BLaER1 (cell line): ENCODE measurements around the gene ELMO1.

Experiments used
- H3K27ac ChIP-seq: shearing (Covaris generic); formaldehyde crosslinking; 2 replicates; pipeline ENCODE4 v1.8.1; 2022
- H3K27me3 ChIP-seq: shearing (Covaris generic); formaldehyde crosslinking; 2 replicates; pipeline ENCODE4 v1.8.1; 2022
- H3K36me3 ChIP-seq: shearing (Covaris generic); formaldehyde crosslinking; 2 replicates; pipeline ENCODE4 v1.8.1; 2022
- H3K4me1 ChIP-seq: shearing (Covaris generic); formaldehyde crosslinking; 2 replicates; pipeline ENCODE4 v1.8.1; 2022
- H3K4me2 ChIP-seq: shearing (Covaris generic); formaldehyde crosslinking; 2 replicates; pipeline ENCODE4 v1.8.1; 2022
- H3K4me3 ChIP-seq: shearing (Covaris generic); formaldehyde crosslinking; 2 replicates; pipeline ENCODE4 v1.8.1; 2022
- H3K9ac ChIP-seq: shearing (Covaris generic); formaldehyde crosslinking; 2 replicates; pipeline ENCODE4 v1.8.1; 2022
- H3K9me3 ChIP-seq: shearing (Covaris generic); formaldehyde crosslinking; 2 replicates; pipeline ENCODE4 v1.8.1; 2022
- H4K20me1 ChIP-seq: shearing (Covaris generic); formaldehyde crosslinking; 2 replicates; pipeline ENCODE4 v1.8.1; 2022
- Cebpa-rat ChIP-seq: shearing (Covaris generic); IDR thresholded peaks from 2 replicates; pipeline ENCODE4 v1.8.1; 2022

Gene ELMO1

GRCh38 chr7:36905841-36906240, 542.8 kb downstream of the ELMO1 start:
- no peaks in the 10 kb centered on the region for H3K4me1 ChIP-seq
- H3K4me3 ChIP-seq, result no peak overlapping the region
- no peak for TF ChIP-seq Cebpa-rat
- 0 out of 2 replicates have a peak, but pooled peaks cover 15% of the 10 kb centered on the region for H3K36me3 ChIP-seq
- H3K4me2 ChIP-seq, result no peak overlapping the region
- no peaks in the 10 kb centered on the region for H3K27me3 ChIP-seq
- no peak overlapping the region for H3K27ac ChIP-seq
- H3K9me3 ChIP-seq, result 0 out of 2 replicates have a peak, but pooled peaks cover 4% of the 10 kb centered on the region
- no peaks in the 10 kb centered on the region for H4K20me1 ChIP-seq
- no peak overlapping the region for H3K9ac ChIP-seq

GRCh38 chr7:36904802-36905201, 543.9 kb downstream of the ELMO1 start:
- Histone ChIP-seq H3K4me2 (no peak overlapping the region), H3K9ac (no peak overlapping the region), H3K36me3 (0 out of 2 replicates have a peak, but pooled peaks cover 8% of the 10 kb centered on the region), H3K4me1 (no peaks in the 10 kb centered on the region), H3K27me3 (no peaks in the 10 kb centered on the region), H3K27ac (no peak overlapping the region), H3K4me3 (no peak overlapping the region), H3K9me3 (0 out of 2 replicates have a peak, but pooled peaks cover 4% of the 10 kb centered on the region), H4K20me1 (no peaks in the 10 kb centered on the region)
- TF ChIP-seq Cebpa-rat, result no peak

GRCh38 chr7:36904101-36904500, 544.6 kb downstream of the ELMO1 start:
- Histone ChIP-seq H3K9ac (no peak overlapping the region), H3K4me2 (no peak overlapping the region), H3K9me3 (0 out of 2 replicates have a peak, but pooled peaks cover 4% of the 10 kb centered on the region), H3K4me1 (no peaks in the 10 kb centered on the region), H3K36me3 (0 out of 2 replicates have a peak, but pooled peaks cover 8% of the 10 kb centered on the region), H3K27me3 (no peaks in the 10 kb centered on the region), H3K4me3 (no peak overlapping the region), H4K20me1 (no peaks in the 10 kb centered on the region), H3K27ac (no peak overlapping the region)
- no peak for TF ChIP-seq Cebpa-rat

- H3K4me3 ChIP-seq, result no peak overlapping the region
- H3K27ac ChIP-seq, result no peak overlapping the region
- H3K27me3 ChIP-seq, result no peaks in the 10 kb centered on the region
- H3K4me2 ChIP-seq, result no peak overlapping the region
- H3K9ac ChIP-seq, result no peak overlapping the region
- H4K20me1 ChIP-seq, result no peaks in the 10 kb centered on the region
- no peaks in the 10 kb centered on the region for H3K4me1 ChIP-seq
- 0 out of 2 replicates have a peak, but pooled peaks cover 8% of the 10 kb centered on the region for H3K36me3 ChIP-seq
- H3K9me3 ChIP-seq, result no peaks in the 10 kb centered on the region
- no peak for TF ChIP-seq Cebpa-rat
Measured at GRCh38 chr7:36900988-36901710, 547.5 kb downstream of the ELMO1 start.

- peaks cover 17% of the 10 kb centered on the region for H3K36me3 ChIP-seq
- H4K20me1 ChIP-seq, result no peaks in the 10 kb centered on the region
- no peak overlapping the region for H3K27ac ChIP-seq
- TF ChIP-seq Cebpa-rat, result no peak
- H3K9ac ChIP-seq, result no peak overlapping the region
- no peaks in the 10 kb centered on the region for H3K9me3 ChIP-seq
- no peak overlapping the region for H3K4me2 ChIP-seq
- no peak overlapping the region for H3K4me3 ChIP-seq
- H3K27me3 ChIP-seq, result no peaks in the 10 kb centered on the region
- no peaks in the 10 kb centered on the region for H3K4me1 ChIP-seq
Measured at GRCh38 chr7:36898186-36898585, 550.5 kb downstream of the ELMO1 start.

- no peak for TF ChIP-seq Cebpa-rat
- Histone ChIP-seq H3K9ac (no peak overlapping the region), H3K9me3 (no peaks in the 10 kb centered on the region), H4K20me1 (no peaks in the 10 kb centered on the region), H3K4me2 (no peak overlapping the region), H3K4me3 (no peak overlapping the region), H3K27ac (no peak overlapping the region), H3K4me1 (no peaks in the 10 kb centered on the region), H3K36me3 (peaks cover 28% of the 10 kb centered on the region), H3K27me3 (no peaks in the 10 kb centered on the region)
Measured at GRCh38 chr7:36896956-36897590, 551.6 kb downstream of the ELMO1 start.

GRCh38 chr7:36896418-36896817, 552.2 kb downstream of the ELMO1 start:
- no peak for TF ChIP-seq Cebpa-rat
- Histone ChIP-seq H3K36me3 (peaks cover 29% of the 10 kb centered on the region), H3K4me2 (no peak overlapping the region), H3K4me1 (no peaks in the 10 kb centered on the region), H3K9me3 (no peaks in the 10 kb centered on the region), H3K27me3 (no peaks in the 10 kb centered on the region), H3K27ac (no peak overlapping the region), H3K4me3 (no peak overlapping the region), H4K20me1 (no peaks in the 10 kb centered on the region), H3K9ac (no peak overlapping the region)

- TF ChIP-seq Cebpa-rat, result no peak
- no peak overlapping the region for H3K4me3 ChIP-seq
- no peaks in the 10 kb centered on the region for H3K4me1 ChIP-seq
- no peak overlapping the region for H3K9ac ChIP-seq
- H4K20me1 ChIP-seq, result no peaks in the 10 kb centered on the region
- no peak overlapping the region for H3K4me2 ChIP-seq
- no peaks in the 10 kb centered on the region for H3K27me3 ChIP-seq
- peaks cover 29% of the 10 kb centered on the region for H3K36me3 ChIP-seq
- no peaks in the 10 kb centered on the region for H3K9me3 ChIP-seq
- H3K27ac ChIP-seq, result no peak overlapping the region
Measured at GRCh38 chr7:36895192-36895591, 553.5 kb downstream of the ELMO1 start.

GRCh38 chr7:36894190-36894589, 554.5 kb downstream of the ELMO1 start:
- Histone ChIP-seq H3K27me3 (no peaks in the 10 kb centered on the region), H3K4me1 (no peaks in the 10 kb centered on the region), H3K4me3 (no peak overlapping the region), H4K20me1 (no peaks in the 10 kb centered on the region), H3K27ac (no peak overlapping the region), H3K36me3 (peaks cover 29% of the 10 kb centered on the region), H3K4me2 (no peak overlapping the region), H3K9ac (no peak overlapping the region), H3K9me3 (no peaks in the 10 kb centered on the region)
- TF ChIP-seq Cebpa-rat, result no peak

- Histone ChIP-seq H4K20me1 (no peaks in the 10 kb centered on the region), H3K27me3 (no peaks in the 10 kb centered on the region), H3K27ac (no peak overlapping the region), H3K4me1 (no peaks in the 10 kb centered on the region), H3K9me3 (no peaks in the 10 kb centered on the region), H3K4me3 (no peak overlapping the region), H3K9ac (no peak overlapping the region), H3K4me2 (no peak overlapping the region), H3K36me3 (peaks cover 49% of the 10 kb centered on the region)
- no peak for TF ChIP-seq Cebpa-rat
Measured at GRCh38 chr7:36889182-36889581, 559.5 kb downstream of the ELMO1 start.
